ENCODE measurements around the gene CACNB2.

DNA sequence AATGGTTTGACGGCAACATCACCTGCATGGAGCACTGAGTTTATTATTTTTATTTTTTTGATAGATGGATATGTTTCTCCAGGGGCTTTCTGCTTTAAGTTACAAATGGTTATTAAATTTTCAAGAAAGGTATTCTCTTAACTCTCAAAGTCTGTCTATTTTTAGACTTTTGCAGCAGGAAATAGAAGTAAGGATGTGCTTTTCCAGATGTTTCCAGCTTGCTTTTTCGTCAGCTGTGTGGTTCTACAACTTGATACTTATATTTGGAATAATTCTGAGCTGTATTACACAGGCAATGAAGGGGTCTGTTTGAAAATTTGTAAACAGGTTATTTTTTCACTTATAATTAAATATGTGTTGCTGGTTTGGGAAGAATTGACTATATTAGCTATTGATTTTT lies 69.0 kb downstream of the CACNB2 start:
- TF ChIP-seq POLR2A (IDR thresholded peaks at IDR 0.05) (no peak), POLR2AphosphoS5 (IDR thresholded peaks at IDR 0.05) (no peak)
- TF ChIP-seq, protein P1, sequence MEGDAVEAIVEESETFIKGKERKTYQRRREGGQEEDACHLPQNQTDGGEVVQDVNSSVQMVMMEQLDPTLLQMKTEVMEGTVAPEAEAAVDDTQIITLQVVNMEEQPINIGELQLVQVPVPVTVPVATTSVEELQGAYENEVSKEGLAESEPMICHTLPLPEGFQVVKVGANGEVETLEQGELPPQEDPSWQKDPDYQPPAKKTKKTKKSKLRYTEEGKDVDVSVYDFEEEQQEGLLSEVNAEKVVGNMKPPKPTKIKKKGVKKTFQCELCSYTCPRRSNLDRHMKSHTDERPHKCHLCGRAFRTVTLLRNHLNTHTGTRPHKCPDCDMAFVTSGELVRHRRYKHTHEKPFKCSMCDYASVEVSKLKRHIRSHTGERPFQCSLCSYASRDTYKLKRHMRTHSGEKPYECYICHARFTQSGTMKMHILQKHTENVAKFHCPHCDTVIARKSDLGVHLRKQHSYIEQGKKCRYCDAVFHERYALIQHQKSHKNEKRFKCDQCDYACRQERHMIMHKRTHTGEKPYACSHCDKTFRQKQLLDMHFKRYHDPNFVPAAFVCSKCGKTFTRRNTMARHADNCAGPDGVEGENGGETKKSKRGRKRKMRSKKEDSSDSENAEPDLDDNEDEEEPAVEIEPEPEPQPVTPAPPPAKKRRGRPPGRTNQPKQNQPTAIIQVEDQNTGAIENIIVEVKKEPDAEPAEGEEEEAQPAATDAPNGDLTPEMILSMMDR (IDR thresholded peaks at IDR 0.05): no peak

Measured in prostate gland (tissue), 2 donors.